Bronchial epithelial cell (primary cell): ENCODE results near the gene NTF3. TPM values are rescaled to one million over a fixed set of nuclear protein-coding genes. Genes with fewer than 3 reads are reported as not detected.

Experiments
- DNase-seq: peaks from one replicate; pipeline ENCODE4 v3.0.0-alpha.2; 2010; ENCODE audit warnings: low read depth
- FAIRE-seq: peaks from 2 replicates; lab custom pipeline; 2011; peaks lifted over from hg19 to GRCh38; lab: Jason Lieb, UNC
- H3K27me3 ChIP-seq: 2 replicates; pipeline ENCODE4 v1.5.1; 2011; ENCODE audit warnings: low read length; ENCODE audit not compliant: control insufficient read depth, insufficient read depth
- H3K36me3 ChIP-seq: 2 replicates; pipeline ENCODE4 v1.5.1; 2011; ENCODE audit warnings: low read length; ENCODE audit not compliant: control insufficient read depth, insufficient read depth
- H3K4me3 ChIP-seq: 2 replicates; pipeline ENCODE4 v1.5.1; 2011; ENCODE audit warnings: mild to moderate bottlenecking, low read depth, low read length, control low read depth
- CTCF ChIP-seq: IDR thresholded peaks from 2 replicates; pipeline ENCODE4 v1.5.1; 2011; ENCODE audit warnings: mild to moderate bottlenecking, moderate library complexity, low read length, control low read depth, inconsistent platforms; ENCODE audit not compliant: insufficient read depth, severe bottlenecking
- total RNA-seq: library from RNA; depleted of rRNA; stranded (reverse); fragments of >200 nt; gene quantifications from 2 replicates; pipeline ENCODE4 v1.2.1, GENCODE V29; 2014

The NTF3 gene
- total RNA-seq, 1 donor from 2014 or later, result not detected

DNA sequence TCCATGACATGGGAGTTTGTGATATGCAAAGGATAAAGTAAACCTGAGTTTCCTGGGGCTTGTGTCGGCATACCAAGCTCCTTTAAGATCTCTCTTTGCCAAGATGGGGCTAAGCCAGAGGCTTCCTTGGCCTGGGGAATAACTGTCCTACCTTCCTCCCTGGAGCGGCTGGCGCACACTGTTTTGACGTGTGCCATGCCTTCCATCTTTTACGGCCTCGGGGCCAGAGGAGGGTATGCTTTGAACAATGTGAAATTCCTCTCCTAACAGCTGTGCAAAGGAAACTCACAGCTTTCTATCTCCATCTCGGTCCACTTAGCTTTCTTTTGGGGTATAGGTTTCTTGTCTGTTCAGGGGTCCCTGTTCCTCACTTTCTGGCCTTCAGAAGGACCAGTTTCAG is 55.2 kb downstream of the NTF3 start:
- no peak overlapping the region for H3K4me3 ChIP-seq
- no peaks in the 10 kb centered on the region for H3K36me3 ChIP-seq
- TF ChIP-seq CTCF, result no peak
- H3K27me3 ChIP-seq, result no peaks in the 10 kb centered on the region
- FAIRE-seq (no peak), DNase-seq (no peak)

GRCh38 chr12:5487948-5488625 is 56.2 kb downstream of the NTF3 start:
- no peak for TF ChIP-seq CTCF
- no peak for FAIRE-seq

GRCh38 chr12:5488626-5488955 is 56.7 kb downstream of the NTF3 start:
- no peak overlapping the region for H3K4me3 ChIP-seq
- no peaks in the 10 kb centered on the region for H3K27me3 ChIP-seq
- FAIRE-seq, result no peak
- H3K36me3 ChIP-seq, result no peaks in the 10 kb centered on the region
- no peak for DNase-seq
- no peak for TF ChIP-seq CTCF

More at GRCh38 chr12:5487948-5488625, 56.2 kb downstream of the NTF3 start:
- DNase-seq, result no peak
- no peaks in the 10 kb centered on the region for H3K27me3 ChIP-seq
- no peak overlapping the region for H3K4me3 ChIP-seq
- no peaks in the 10 kb centered on the region for H3K36me3 ChIP-seq

GRCh38 chr12:5489017-5489416 is 57.1 kb downstream of the NTF3 start:
- DNase-seq (no peak), FAIRE-seq (no peak)
- Histone ChIP-seq H3K36me3 (no peaks in the 10 kb centered on the region), H3K27me3 (no peaks in the 10 kb centered on the region), H3K4me3 (no peak overlapping the region)
- no peak for TF ChIP-seq CTCF

DNA sequence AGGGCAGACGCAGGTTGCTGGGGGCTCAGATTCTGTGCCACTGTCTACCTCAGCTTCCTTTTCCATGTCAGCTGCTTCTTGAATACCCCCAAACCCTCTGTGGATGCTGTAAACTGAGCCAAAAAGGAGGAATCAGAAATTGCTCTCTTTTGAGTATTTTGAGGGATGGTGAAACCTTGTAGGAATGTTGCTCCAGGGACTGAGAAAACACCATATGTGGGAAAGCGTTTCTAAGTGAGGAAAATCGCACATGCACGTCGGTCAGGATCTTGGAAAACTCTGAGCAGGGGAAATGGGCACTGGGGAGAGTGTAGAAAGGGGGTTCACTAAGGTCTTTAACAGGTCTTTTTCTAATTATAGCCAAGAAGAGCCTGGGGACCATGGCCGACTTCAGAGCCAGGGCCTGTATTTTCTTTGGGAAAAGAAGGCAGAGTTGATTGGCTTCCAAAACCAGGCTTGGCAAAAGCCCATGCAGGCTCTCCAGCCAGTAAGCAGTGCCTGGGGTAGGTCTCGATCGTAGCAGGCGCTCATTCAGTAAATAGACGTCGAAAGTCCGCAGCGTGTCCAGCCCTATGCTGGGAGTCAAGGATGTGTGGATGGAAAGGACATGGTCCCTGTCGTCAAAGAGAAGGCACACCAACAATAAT is 58.0 kb downstream of the NTF3 start:
- Histone ChIP-seq H3K27me3 (no peaks in the 10 kb centered on the region), H3K36me3 (no peaks in the 10 kb centered on the region), H3K4me3 (no peak overlapping the region)
- TF ChIP-seq CTCF, result no peak
- FAIRE-seq (no peak), DNase-seq (no peak)
